ENCODE measurements around the gene PNN.

Gene PNN

GRCh38 chr14:39217214-39217879 lies 42.3 kb downstream of the PNN start:
- TF ChIP-seq SIN3A (IDR thresholded peaks at IDR 0.05; ENCODE audit: borderline replicate concordance, insufficient read depth, low read length) (no peak), POLR2AphosphoS5 (IDR thresholded peaks at IDR 0.05; ENCODE audit: low read depth, low read length) (no peak), TAF1 (IDR thresholded peaks at IDR 0.05; ENCODE audit: borderline replicate concordance, insufficient read depth, low read length) (no peak), FOXP2 (optimal IDR thresholded peaks at IDR 0.05; ENCODE audit: borderline replicate concordance, extremely low read depth, extremely low read length, insufficient read depth) (no peak), REST (IDR thresholded peaks at IDR 0.05; ENCODE audit: insufficient read depth in 1 of 2, low read depth in 2 of 2, low read length in 2 of 2) (no peak)

GRCh38 chr14:39218171-39218769 lies 43.2 kb downstream of the PNN start:
- TF ChIP-seq TAF1 (IDR thresholded peaks at IDR 0.05; ENCODE audit: borderline replicate concordance, insufficient read depth, low read length) (no peak), REST (IDR thresholded peaks at IDR 0.05; ENCODE audit: insufficient read depth in 1 of 2, low read depth in 2 of 2, low read length in 2 of 2) (no peak), POLR2AphosphoS5 (IDR thresholded peaks at IDR 0.05; ENCODE audit: low read depth, low read length) (no peak), FOXP2 (optimal IDR thresholded peaks at IDR 0.05; ENCODE audit: borderline replicate concordance, extremely low read depth, extremely low read length, insufficient read depth) (no peak), SIN3A (IDR thresholded peaks at IDR 0.05; ENCODE audit: borderline replicate concordance, insufficient read depth, low read length) (no peak)

GRCh38 chr14:39219075-39219499 lies 44.0 kb downstream of the PNN start:
- no peak for TF ChIP-seq REST (IDR thresholded peaks at IDR 0.05; ENCODE audit: insufficient read depth in 1 of 2, low read depth in 2 of 2, low read length in 2 of 2)

- TF ChIP-seq SIN3A (IDR thresholded peaks at IDR 0.05; ENCODE audit: borderline replicate concordance, insufficient read depth, low read length): no peak
- TF ChIP-seq REST (IDR thresholded peaks at IDR 0.05; ENCODE audit: insufficient read depth in 1 of 2, low read depth in 2 of 2, low read length in 2 of 2): no peak
- TF ChIP-seq POLR2AphosphoS5 (IDR thresholded peaks at IDR 0.05; ENCODE audit: low read depth, low read length): no peak
- no peak for TF ChIP-seq TAF1 (IDR thresholded peaks at IDR 0.05; ENCODE audit: borderline replicate concordance, insufficient read depth, low read length)
- no peak for TF ChIP-seq FOXP2 (optimal IDR thresholded peaks at IDR 0.05; ENCODE audit: borderline replicate concordance, extremely low read depth, extremely low read length, insufficient read depth)
Observed at GRCh38 chr14:39228044-39228443, 53.0 kb downstream of the PNN start.

Data from PFSK-1 (cell line).